Umbilical cord (tissue), 2 donors: ENCODE results near the gene IL4I1. TPM values are rescaled to one million over a fixed set of nuclear protein-coding genes. Genes with fewer than 3 reads are reported as not detected.
A peak's percentile ranks its signal among the peaks of the same experiment; 100 is the strongest.

Experiments used
- DNase-seq: peaks from one replicate; pipeline ENCODE4 v3.0.0-alpha.2; 2015; ENCODE audit warnings: low spot score
- total RNA-seq: library from RNA; depleted of rRNA; stranded (reverse); fragments of >200 nt; gene quantifications from one replicate; pipeline ENCODE4 v1.2.3, GENCODE V29; 2014; ENCODE audit warnings: low replicate concordance; ENCODE audit not compliant: insufficient read depth

The IL4I1 gene
- total RNA-seq, 1 donor from 2014 or later = 1.4 TPM

GRCh38 chr19:49924004-49924880, 27.6 kb upstream of the IL4I1 start:
- no peak for DNase-seq

- no peak for DNase-seq
Observed at GRCh38 chr19:49923055-49924003, 26.6 kb upstream of the IL4I1 start.

- DNase-seq = no peak
Observed at GRCh38 chr19:49921871-49922795, 25.4 kb upstream of the IL4I1 start.

- no peak for DNase-seq
Observed at GRCh38 chr19:49920624-49921363, 24.1 kb upstream of the IL4I1 start.

- no peak for DNase-seq
Observed at GRCh38 chr19:49918089-49918488, 21.4 kb upstream of the IL4I1 start.

- peak; percentile 48 for DNase-seq
Observed at GRCh38 chr19:49916839-49917733, 20.4 kb upstream of the IL4I1 start.

- no peak for DNase-seq
Observed at GRCh38 chr19:49915271-49915670, 18.6 kb upstream of the IL4I1 start.

GRCh38 chr19:49913720-49914119, 17.0 kb upstream of the IL4I1 start:
- DNase-seq = no peak

- DNase-seq = no peak
Observed at GRCh38 chr19:49912965-49913685, 16.4 kb upstream of the IL4I1 start.

- DNase-seq = no peak
Observed at GRCh38 chr19:49911381-49912145, 14.9 kb upstream of the IL4I1 start.

- DNase-seq = no peak
Observed at GRCh38 chr19:49910179-49910578, 13.5 kb upstream of the IL4I1 start.

- DNase-seq = no peak
Observed at GRCh38 chr19:49908480-49909420, 12.1 kb upstream of the IL4I1 start.

GRCh38 chr19:49907745-49908446, 11.2 kb upstream of the IL4I1 start:
- no peak for DNase-seq

- no peak for DNase-seq
Observed at GRCh38 chr19:49906879-49907564, 10.3 kb upstream of the IL4I1 start.

GRCh38 chr19:49904136-49904535, 7.4 kb upstream of the IL4I1 start:
- DNase-seq = no peak
